Renal pelvis (tissue), 4 donors: ENCODE data around the gene MRFAP1. TPM values are rescaled to one million over a fixed set of nuclear protein-coding genes. Genes with fewer than 3 reads are reported as not detected.
A peak's percentile ranks its signal among the peaks of the same experiment; 100 is the strongest.
"Not testable (repeated sequence)": the region's sequence is repeated elsewhere in the genome, so short reads cannot be mapped to it uniquely, and the experiment has no call there.

Experiments
- DNase-seq: peaks from one replicate; pipeline ENCODE4 v3.0.0-alpha.2; 2013
- polyA plus RNA-seq, 3 donors: library from polyadenylated mRNA; unstranded; fragments of 120-200 nt; gene quantifications; one replicate each; pipeline ENCODE4 v1.2.1, GENCODE V29; 2013; ENCODE audit not compliant: insufficient read length in 3 of 3

MRFAP1 gene
- polyA plus RNA-seq, 3 donors, result 373 to 464 (median 404) TPM

DNA sequence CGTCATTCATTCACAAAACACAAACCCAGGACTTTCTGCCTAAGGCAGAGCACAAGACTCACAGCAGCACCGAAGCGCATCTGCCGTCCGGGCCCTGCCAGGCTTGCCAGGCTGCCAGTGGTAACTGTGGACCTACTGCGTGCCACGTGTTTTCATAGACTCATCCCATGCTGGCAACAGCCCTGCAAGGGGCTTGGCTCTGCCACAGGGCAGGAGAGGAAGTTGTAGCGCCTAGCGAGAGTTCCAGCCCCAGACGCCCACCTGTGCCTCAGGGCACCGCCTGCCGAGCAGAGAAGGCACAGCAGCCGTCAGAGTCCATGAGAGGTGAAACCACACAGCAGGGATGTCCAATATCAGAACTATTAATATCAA lies 18.9 kb upstream of the MRFAP1 start:
- no peak for DNase-seq

DNA sequence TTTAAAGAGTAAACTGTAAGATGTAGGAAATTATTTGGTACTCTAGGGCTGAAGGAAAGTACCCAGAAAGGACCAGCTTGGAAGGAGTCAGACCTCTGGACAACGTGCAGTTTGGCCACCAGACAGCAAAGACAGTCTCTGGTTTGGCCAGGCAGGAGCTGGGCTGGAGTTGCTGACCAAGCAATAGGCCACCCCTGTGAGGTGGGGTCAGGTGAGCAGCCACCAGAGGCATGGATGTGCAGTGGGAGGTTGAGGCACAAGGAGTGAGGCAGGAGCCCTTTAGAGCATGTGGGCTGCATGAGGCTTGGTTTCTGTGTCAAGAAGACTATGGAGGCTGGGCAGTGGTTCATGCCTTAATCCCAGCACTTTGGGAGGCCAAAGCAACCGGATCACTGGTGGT lies 17.7 kb upstream of the MRFAP1 start:
- DNase-seq, result no peak

DNA sequence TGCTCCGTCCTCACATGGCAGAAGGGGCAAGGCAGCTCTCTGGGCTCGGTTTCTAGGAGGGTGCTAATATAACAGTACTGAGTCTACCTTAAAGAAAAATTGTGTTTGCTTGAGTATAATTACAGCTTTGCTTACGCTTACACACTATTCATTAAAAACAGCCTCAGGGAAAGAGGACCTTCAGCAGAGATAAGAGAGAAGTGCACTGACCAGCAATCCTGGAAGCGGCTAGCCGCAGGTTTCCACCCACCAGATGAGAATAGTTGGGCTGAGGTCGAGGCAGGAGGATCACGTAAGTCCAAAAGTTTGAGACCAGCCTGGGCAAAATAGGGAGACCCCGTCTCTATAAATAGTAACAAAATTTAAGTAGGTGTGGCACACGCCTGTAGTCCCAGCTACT lies 15.2 kb upstream of the MRFAP1 start:
- no peak for DNase-seq

DNA sequence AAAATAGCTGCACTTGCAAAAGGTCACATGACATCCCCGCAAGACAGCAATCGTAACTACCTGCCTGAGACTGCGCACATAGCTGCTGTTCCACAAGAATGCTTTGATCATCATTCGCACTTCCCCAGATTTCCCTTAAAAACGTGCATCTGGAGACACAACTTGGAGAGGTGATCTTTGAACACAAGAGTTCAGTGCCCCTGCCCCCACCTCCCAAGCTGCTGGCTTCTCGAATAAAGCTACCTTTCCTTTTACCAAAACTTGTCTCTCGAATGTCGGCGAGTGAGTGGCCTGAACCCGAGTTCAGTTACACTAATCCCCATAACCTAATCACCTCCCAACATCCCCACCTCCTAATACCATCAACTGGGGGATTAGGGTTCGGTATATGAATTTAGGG lies 14.4 kb upstream of the MRFAP1 start:
- no peak for DNase-seq

DNA sequence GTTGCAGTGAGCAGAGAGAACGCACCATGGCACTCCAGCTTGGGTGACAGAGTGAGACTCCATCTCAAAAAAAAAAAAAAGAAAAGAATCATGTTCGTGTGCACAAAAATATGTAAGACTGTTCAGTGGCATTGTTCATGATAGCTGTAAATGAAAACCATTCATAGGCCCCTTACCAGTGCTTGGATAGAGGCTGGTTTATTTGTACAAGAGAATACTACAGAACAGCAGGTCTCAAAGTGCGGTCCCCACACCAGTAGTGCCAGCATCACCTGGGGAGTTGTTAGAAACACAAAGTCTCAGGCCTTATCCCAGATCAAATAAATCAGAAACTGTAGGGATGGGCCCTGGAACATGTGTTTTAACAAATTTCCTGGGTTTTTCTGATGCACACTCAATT lies 12.7 kb upstream of the MRFAP1 start:
- no peak for DNase-seq

DNA sequence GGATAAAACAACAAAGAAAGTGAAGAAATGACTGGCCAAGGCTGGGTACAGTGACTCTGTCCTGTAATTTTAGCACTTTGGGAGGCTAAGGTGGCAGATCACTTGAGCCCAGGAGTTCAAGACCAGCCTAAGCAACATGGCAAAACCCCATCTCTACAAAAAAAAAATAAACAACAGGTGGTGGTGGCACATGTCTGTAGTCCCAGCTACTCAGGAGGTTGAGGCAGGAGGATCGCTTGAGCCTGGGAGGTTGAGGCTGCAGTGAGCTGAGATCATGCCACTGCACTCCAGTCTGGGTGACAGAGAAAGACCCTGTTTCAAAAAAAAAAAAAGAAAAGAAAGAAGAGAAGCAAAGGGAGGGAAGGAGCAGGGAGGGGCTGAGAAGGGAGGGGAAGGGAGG lies 12.0 kb upstream of the MRFAP1 start:
- DNase-seq, result not testable (repeated sequence)

DNA sequence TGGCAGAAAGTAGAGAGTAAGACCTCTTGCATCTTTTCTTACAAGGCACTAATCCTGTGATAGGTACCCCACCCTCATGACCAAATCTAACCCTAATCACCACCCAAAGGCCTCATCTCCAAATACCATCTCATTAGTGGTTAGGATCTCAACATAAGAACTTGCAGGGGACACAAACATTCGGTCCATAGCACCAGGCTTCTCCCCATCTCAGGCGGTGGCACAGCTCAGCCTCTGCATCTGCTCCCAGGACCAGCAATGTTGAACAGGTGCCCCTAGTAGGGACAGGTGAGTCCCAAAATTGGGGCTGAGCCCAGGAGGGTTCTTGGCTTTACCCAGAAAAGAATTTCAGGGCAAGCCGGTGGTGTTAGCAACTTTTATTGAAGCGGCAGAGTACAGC lies 8.4 kb upstream of the MRFAP1 start:
- no peak for DNase-seq

DNA sequence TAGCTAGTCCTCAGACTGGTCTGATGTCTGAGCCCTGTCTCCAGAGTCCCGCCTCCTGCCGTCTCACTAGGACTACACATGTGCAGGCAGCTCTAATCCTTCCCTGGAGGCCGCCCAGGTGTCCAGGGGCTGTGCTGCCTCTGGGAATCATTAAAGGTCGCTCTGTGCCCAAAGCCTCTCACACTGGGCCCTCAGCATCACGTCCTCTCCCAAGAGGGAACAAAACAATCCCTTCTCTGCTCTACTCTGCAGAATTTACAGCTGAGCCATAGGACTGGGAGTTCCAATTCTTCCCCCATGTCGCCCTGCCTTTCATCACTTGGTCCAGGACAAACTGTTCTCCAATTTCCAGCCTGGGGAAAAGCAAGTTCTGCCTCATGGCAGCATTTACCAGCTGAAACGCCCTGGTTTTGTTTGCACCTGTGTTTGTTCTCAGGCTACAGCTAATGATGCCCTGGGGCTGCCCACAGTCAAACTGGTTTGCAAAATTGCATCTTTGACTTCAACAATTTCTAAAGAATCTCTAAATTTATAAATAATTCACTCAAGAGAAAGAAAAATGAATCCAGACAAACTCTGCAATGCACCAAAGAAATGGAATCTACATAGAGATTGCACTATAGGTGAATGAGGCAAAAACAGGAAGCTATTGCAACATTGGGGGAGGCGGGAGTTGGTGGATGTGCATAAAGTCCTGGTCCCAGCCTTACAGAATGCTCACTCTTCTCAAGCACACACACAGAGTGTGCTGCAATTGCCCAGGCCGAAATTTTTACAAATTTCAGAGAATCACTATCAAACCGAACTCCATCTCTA lies 7.2 kb upstream of the MRFAP1 start:
- no peak for DNase-seq

DNA sequence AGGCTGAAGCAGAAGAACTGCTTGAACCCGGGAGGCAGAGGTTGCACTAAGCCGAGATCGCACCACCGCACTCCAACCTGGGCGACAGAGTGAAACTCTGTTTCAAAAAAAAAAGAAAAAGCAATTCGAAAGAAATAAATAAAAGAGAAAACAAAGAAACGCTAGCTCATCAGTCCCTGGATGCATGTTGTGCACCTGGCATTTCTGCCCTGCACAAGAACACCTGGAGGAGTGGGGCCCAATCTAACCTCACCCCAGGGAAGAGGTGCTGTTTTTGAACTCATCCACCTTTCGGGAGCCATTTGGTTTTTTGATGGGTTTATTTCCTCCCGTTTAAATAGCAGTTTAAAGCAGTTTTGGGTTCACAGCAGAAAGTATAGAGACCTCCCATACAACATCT lies 5.7 kb upstream of the MRFAP1 start:
- no peak for DNase-seq

DNA sequence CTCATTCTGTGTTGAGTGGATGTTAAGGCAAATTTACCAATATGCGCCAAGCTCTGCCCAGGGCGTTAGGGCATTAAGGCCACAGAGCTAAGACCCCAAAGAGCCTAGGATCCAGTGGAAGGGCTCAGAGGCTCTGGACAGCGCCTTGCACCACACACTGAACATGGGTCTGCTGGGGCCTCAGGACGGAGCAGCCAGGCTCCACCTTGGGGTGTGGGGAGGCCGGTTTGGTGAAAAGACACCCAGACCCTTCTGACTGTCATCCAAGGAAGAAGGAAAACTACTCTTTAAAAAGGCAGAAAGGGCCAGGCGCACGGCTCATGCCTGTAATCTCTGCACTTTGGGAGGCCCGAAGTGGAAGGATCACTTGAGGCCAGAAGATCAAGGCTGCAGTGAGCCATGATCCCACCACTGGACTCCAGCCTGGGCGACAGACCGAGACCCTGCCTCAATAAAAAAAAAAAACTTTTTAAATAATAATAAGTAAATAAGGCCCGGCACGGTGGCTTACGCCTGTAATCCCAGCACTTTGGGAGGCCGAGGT lies 1.3 kb upstream of the MRFAP1 start:
- no peak for DNase-seq

DNA sequence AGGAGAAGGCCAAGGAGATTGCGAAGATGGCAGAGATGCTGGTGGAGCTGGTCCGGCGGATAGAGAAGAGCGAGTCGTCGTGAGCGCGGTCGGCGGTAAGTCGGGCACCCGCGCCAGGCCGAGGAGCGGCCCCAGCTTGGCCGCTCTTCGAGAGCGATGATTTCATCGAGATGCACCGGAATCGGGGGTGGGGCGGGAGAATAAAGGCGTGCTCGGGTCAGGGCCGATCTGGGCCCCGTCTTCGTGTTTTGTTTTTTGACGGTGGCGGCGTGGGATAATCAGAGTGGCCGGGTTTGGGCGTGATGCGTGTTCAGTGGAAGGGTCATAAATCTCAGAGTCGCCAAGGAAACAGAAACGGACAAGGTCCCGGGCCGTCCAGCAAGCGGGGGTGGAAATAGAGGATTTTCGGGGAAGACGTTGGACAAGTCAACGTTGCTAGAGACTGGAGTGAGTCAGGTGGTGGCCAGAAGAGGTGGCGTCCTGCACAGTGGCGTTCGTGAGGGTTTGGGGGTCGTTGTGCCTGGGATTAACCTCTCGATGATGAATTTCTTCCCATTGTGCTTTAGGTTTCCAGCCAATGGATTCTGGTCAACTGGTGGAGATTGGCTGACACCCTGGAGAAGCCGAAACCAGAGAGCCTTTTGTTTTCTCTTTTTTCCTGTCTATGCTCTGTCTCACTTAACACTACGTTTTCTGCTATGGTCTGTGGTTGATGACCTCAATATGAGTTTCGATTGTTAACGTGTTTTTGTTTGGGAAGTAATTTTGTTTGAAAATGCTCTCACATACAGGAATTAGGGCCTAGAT lies 882 bp downstream of the MRFAP1 start:
- DNase-seq, result peak; percentile 54

DNA sequence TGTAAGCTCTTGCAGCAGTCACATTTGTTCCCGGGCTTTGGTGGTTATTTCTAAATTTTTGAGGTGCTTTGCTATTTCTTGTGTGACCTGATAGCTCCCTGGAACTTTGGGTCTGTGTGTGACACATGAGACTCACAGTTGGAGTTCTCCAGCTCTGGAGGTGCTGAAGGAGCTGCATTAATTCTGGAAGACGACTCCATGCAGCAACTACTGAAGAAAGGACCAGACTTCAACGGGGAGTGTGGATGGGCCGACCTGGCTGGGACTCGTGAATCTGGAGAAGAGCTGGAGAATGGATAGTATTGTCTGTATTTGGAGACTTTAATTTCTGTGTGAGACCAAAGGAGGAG lies 1.5 kb downstream of the MRFAP1 start:
- DNase-seq, result no peak

DNA sequence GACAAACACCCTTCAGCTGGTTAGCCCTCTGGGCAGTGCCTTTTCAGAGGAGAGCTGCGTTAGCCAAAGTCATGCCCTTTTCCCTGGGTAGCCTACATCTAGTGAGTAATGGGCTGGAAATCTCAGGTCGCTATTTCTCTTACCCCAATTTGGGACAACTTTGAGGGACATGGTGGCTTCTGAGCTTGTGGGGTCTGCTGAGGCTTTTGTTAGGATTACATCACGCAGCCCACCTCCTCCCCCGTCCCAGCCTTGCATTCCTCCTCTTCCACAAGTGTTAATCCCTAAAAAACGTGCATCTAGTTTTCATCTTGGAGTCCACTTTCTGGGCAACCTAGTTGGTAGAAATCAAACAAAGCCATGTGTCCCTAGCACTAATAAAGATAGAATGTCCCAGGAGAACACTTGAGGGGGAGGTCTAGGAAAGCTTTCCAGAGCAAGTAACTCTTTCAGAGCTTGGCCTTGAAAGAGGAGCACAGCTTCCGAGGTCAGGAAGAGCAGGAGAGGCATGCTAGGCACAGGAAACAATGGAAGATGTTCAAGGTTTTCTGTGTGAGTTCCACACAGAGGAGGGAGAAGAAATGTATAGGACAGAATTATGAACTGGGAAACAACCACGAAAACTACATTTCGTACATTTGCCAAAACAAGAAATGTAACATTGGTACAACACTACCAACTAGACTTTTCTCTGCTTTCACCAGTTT lies 2.8 kb downstream of the MRFAP1 start:
- DNase-seq, result no peak

DNA sequence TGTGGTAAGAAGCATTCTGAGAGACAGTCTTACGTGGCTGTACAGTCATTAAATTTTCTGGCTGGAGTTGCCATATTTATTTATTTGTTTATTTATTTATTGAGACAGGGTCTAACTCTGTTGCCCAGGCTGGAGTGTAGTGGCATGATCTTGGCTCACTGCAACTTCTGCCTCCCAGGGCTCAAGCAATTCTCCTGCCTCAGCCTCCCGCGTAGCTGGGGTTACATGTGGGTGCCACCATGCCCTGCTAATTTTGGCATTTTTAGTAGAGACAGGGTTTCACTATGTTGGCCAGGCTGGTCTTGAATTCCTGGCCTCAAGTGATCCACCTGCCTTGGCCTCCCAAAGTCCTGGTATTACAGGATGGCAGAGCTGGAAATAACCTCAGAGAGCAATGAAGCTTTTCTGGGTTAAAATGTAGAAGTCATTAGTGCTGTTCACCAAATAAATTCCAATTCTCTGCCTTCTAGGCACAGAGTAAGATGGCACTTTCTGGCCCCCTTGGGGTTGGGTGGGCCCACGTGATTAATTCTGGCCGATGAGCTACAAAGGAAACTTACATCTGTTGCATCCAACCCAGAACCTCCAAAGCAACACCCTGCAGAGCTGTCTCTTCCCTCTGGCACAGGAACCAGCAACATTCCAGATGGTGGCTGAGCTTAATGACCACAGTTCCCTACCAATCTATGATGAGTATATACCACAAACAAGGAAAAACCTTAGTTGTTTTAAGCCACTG lies 4.5 kb downstream of the MRFAP1 start:
- DNase-seq, result no peak

DNA sequence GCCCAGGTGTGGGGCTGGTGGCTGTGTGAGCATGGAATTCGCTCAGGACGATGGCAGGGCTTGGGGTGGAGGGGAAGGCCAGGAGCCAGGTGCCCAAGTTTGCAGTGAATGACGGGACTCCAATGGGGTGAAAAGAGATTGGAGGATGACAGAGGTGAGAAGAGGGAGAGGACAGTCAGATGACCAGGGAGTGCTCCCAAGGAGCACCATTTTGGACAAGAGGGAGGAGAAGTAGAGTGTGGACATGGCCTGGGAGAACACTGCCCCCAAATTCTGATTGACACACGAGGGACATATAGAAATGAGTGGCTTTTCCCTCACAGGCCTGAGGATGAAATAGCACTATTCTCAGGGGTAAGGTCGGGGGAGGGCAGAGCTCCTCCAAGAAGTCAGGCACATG lies 6.7 kb downstream of the MRFAP1 start:
- DNase-seq, result no peak

DNA sequence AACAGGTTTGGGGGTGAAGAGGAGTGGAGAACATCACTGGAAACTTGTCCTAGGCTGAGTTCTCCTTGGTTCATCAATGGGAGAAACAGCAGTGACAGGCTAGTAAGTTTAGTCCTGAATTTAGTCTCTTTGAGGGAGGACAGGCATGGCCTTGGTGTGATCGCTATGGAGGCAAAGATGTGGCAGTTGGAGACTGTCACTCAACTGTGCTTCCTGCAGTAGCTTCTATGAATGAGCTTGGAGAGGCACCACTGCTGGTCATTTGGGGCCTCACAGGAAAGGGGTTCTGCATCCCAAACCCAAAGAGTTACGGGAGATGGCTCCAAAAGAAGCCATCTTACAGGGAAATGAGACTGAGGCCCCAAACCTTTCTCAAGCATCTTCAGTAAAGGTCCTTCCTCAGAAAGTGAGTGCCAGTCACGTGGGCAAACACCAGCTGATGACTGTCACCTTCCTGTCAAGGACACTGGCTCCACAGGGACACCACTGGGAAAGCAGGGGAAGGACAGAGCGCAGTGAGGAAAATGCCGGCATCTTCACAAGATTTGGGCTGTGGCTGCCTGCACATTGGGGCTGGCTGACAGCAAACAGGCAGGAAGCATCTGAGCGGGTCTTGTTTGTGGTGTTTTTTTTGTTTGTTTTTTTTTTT lies 7.2 kb downstream of the MRFAP1 start:
- DNase-seq, result no peak

DNA sequence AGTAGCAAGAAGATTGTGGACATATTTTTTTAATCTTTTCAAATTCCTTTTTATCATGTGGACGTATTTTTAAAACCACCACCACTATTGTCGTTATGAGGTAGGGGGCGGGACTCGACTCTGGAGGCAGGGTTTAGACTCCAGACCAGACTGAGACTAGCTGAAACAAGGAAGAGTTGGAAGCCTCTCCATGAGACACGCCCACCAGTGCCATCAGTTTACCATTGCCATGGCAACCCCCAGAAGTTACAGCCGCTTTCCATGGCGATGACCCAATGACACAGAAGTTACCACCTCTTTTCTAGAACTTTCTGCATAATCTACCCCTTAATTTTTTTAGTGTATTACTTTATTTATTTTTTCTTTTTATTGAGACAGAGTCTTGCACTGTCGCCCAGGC lies 8.7 kb downstream of the MRFAP1 start:
- DNase-seq, result no peak

DNA sequence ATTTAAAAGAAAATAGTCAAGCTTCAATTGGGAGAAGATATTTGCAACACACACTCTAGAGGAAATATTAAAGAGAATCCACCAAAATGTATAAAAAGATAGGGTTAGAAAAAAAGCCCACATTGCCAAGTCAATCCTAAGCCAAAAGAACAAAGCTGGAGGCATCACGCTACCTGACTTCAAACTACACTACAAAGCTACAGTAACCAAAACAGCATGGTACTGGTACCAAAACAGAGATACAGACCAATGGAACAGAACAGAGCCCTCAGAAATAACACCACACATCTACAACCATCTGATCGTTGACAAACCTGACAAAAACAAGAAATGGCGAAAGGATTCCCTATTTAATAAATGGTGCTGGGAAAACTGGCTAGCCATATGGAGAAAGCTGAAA lies 13.7 kb downstream of the MRFAP1 start:
- not testable (repeated sequence) for DNase-seq

DNA sequence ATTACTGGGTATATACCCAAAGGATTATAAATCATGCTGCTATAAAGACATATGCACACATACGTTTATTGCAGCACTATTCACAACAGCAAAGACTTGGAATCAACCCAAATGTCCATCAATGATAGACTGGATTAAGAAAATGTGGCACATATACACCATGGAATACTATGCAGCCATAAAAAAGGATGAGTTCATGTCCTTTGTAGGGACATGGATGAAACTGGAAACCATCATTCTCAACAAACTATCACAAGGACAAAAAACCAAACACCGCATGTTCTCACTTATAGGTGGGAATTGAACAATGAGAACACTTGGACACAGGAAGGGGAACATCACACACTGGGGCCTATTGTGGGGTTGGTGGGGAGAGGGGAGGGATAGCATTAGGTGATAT lies 14.8 kb downstream of the MRFAP1 start:
- DNase-seq, result not testable (repeated sequence)

DNA sequence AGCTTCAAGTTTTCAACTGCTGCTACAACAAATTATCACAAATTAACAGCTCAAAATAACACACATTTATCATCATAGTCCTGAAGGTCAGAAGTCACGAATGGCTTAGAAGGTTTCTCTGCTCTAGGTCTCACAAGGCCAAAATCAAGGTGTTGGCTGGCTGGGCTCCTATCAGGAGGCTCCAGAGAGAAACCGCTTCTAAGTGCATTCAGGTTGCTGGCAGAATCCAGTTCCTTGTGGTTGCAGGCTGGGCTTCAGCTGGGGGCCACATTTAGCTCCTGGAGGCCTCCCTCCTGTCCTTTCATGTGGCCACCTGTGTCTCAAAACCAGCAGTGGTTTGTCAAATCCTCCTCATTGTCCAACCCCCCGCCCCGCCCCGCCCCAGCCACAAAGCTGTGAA lies 15.4 kb downstream of the MRFAP1 start:
- no peak for DNase-seq
